Measurements from ENCODE around the gene OGFR.

Gene OGFR

DNA sequence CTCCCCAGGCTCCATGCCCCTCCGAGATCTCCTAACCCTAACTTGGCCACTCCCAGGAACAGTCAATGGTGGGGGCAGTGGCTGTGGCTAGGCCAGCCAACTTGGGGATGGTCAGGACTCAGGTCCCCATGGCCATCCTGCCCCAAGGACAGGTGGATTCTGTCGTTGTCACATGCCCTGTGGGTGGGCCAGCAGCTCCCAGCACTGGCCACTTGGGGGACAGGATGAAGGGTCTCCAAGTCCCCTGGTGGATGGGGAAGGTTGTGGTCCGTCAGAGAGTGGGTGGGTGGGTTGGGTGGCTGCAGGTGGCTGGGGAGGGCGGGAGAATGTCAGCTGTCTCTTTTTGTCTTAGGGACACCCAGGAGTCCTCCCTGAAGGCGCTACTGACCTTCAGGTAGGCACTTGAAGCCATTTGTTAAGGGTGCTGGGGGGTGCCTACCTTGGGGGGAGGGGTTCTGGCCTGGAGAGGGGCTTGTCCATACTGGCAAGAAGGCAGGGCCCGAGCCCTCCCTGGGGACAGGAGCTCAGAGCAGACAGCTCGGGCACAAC lies 17.7 kb downstream of the OGFR start:
- Histone ChIP-seq H3K9me3 (ENCODE audit: control insufficient read depth, insufficient read depth, low read depth, low read length) (no peaks in the 10 kb centered on the region), H3K4me3 (ENCODE audit: low read depth, low read length) (no peak overlapping the region), H3K4me1 (ENCODE audit: control insufficient read depth, insufficient read depth, low read length) (peaks cover 4% of the 10 kb centered on the region; the same call in 1 of the 2 replicates), H3K27ac (ENCODE audit: extremely low read depth, low read depth, low read length) (no peak overlapping the region), H3K36me3 (ENCODE audit: control insufficient read depth in 2 of 2, insufficient read depth in 1 of 2, low read length in 2 of 2) (no peaks in the 10 kb centered on the region)
- ChIA-PET POLR2A (interaction anchor here (0.6 to 1.2 kb wide), 8 partner anchors 16 to 189 kb away, joined by 3 to 7 read pairs (median 4); partner anchors contain the start of genes MRGBP, OGFR and TCFL5), CTCF (interaction anchor here (0.7 to 2.0 kb wide), 19 partner anchors 11 to 358 kb away, joined by 3 to 15 read pairs (median 5); no protein-coding TSS in a partner anchor)
- no peak for TF ChIP-seq ZNF133 (tag by site-specific recombination; IDR thresholded peaks at IDR 0.05)
- TF ChIP-seq ZNF23 (tag by site-specific recombination; IDR thresholded peaks at IDR 0.05; ENCODE audit: borderline replicate concordance) = no peak
- no peak for TF ChIP-seq ZNF558 (tag by site-specific recombination; IDR thresholded peaks at IDR 0.05)
- TF ChIP-seq ZBTB20 (tag by site-specific recombination; IDR thresholded peaks at IDR 0.05) = no peak
- no peak for TF ChIP-seq ZNF10 (tag by site-specific recombination; IDR thresholded peaks at IDR 0.05)
- no peak for TF ChIP-seq ZNF692 (tag by site-specific recombination; IDR thresholded peaks at IDR 0.05)
- no peak for TF ChIP-seq BCL11B (tag by site-specific recombination; IDR thresholded peaks at IDR 0.05; ENCODE audit: low read depth)
- TF ChIP-seq ZNF184 (tag by site-specific recombination; IDR thresholded peaks at IDR 0.05) = no peak

DNA sequence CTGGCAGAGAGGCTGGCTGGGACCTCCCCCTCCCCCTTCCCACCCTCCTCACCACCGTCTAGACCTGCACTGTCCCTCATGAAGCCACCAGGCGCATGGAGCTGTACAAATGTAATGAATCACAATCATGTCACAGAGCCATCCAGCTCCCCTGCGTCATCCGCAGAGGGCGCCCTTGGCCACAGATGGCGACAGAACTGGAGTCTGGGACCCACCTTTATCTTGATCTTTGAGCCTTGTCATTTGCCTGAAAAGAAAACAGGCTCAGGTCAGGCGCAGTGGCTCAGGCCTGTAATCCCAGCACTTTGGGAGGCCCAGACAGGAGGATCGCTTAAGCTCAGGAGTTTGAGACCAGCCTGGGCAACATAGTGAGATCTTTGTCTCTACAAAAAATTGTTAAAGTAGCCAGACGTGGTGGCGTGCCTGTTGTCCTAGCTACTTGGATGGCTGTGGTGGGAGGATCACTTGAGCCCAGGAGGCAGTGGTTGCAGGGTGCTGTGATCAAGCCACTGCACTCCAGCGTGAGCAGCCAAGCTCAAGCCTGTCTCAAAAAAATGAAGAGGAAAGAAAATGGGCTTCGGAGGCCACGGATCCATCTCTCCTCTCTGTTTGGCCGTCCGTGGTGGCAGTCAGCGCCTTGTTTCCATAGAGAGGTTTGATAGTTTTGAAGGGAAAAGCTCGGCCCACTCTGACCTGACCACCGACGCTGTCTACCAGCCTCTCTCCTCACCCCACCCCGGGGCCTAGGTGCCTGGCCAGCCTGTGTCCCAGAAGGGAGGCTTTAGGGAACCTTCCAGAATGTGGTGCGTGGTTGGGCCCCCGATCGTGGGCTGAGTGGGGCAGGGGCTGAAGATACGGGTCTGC lies 18.4 kb downstream of the OGFR start:
- Histone ChIP-seq H3K4me1 (ENCODE audit: control insufficient read depth, insufficient read depth, low read length) (peaks cover 4% of the 10 kb centered on the region; the same call in 1 of the 2 replicates), H3K36me3 (ENCODE audit: control insufficient read depth in 2 of 2, insufficient read depth in 1 of 2, low read length in 2 of 2) (no peaks in the 10 kb centered on the region), H3K4me3 (ENCODE audit: low read depth, low read length) (no peak overlapping the region), H3K9me3 (ENCODE audit: control insufficient read depth, insufficient read depth, low read depth, low read length) (no peaks in the 10 kb centered on the region), H3K27ac (ENCODE audit: extremely low read depth, low read depth, low read length) (no peak overlapping the region)
- POLR2A ChIA-PET = interaction anchor here (0.6 to 1.2 kb wide), 8 partner anchors 17 to 188 kb away, joined by 3 to 7 read pairs (median 4); partner anchors contain the start of genes MRGBP, OGFR and TCFL5
- CTCF ChIA-PET = interaction anchor here (0.5 to 2.0 kb wide), 21 partner anchors 10 to 357 kb away, joined by 3 to 15 read pairs (median 4); no protein-coding TSS in a partner anchor
- TF ChIP-seq ZFHX2 (tag by site-specific recombination; conservative IDR thresholded peaks at IDR 0.05) = no peak
- TF ChIP-seq ZNF830 (tag by site-specific recombination; IDR thresholded peaks at IDR 0.05; ENCODE audit: low read depth) = no peak
- peak; percentile 72 for TF ChIP-seq ZNF2 (tag by site-specific recombination; IDR thresholded peaks at IDR 0.05)
- no peak for TF ChIP-seq ZNF529 (tag by site-specific recombination; IDR thresholded peaks at IDR 0.05; ENCODE audit: insufficient replicate concordance)
- peak; percentile 41; the same call in 1 of the 2 replicates for TF ChIP-seq ZBTB48 (tag by site-specific recombination; IDR thresholded peaks at IDR 0.05)
- no peak for TF ChIP-seq ZNF626 (tag by site-specific recombination; IDR thresholded peaks at IDR 0.05)
- TF ChIP-seq PRDM6 (tag by site-specific recombination; IDR thresholded peaks at IDR 0.05) = no peak
- TF ChIP-seq ZNF37A (tag by site-specific recombination; IDR thresholded peaks at IDR 0.05) = no peak
- TF ChIP-seq ZNF48 (tag by site-specific recombination; IDR thresholded peaks at IDR 0.05) = no peak
- TF ChIP-seq ZBTB10 (tag by site-specific recombination; IDR thresholded peaks at IDR 0.05) = peak; percentile 78
- TF ChIP-seq ZNF335 (tag by site-specific recombination; conservative IDR thresholded peaks at IDR 0.05) = peak; percentile 98
- TF ChIP-seq ZNF202 (tag by site-specific recombination; IDR thresholded peaks at IDR 0.05; ENCODE audit: borderline replicate concordance) = no peak
- peak; percentile 55; the same call in 1 of the 2 replicates for TF ChIP-seq WT1 (tag by site-specific recombination; IDR thresholded peaks at IDR 0.05)
- TF ChIP-seq TCF7L2 (IDR thresholded peaks at IDR 0.05; ENCODE audit: borderline replicate concordance, low read depth, low read length) = no peak
- TF ChIP-seq ZNF10 (tag by site-specific recombination; IDR thresholded peaks at IDR 0.05) = no peak
- TF ChIP-seq CTCF (tag by site-specific recombination; IDR thresholded peaks at IDR 0.05) = peak; percentile 95
- no peak for TF ChIP-seq GFI1B (tag by site-specific recombination; IDR thresholded peaks at IDR 0.05)
- no peak for TF ChIP-seq ZNF174 (tag by site-specific recombination; IDR thresholded peaks at IDR 0.05)
- TF ChIP-seq ZNF549 (tag by site-specific recombination; IDR thresholded peaks at IDR 0.05) = no peak
